ENCODE results near the gene CXCR1. TPM values are rescaled to one million over a fixed set of nuclear protein-coding genes. Genes with fewer than 3 reads are reported as not detected.

CXCR1 gene
- total RNA-seq, 1 donor from 2014 or later = 2.9 TPM

Other genes starting within 250 kb of the CXCR1 start
- 255 TPM for gene TNS1, start 164.0 kb downstream of the CXCR1 start, total RNA-seq (ENCODE audit: insufficient read depth, low replicate concordance)
- 13.7 TPM for gene RUFY4, start 97.7 kb downstream of the CXCR1 start, total RNA-seq (ENCODE audit: insufficient read depth, low replicate concordance)
- gene CXCR2, start 40.9 kb downstream of the CXCR1 start, total RNA-seq (ENCODE audit: insufficient read depth, low replicate concordance) = 1.7 TPM
- gene ARPC2, start 50.2 kb upstream of the CXCR1 start, total RNA-seq (ENCODE audit: insufficient read depth, low replicate concordance) = 158 TPM
- gene GPBAR1, start 94.1 kb upstream of the CXCR1 start, total RNA-seq (ENCODE audit: insufficient read depth, low replicate concordance) = 2.4 TPM
- 74.4 TPM for gene AAMP, start 103.2 kb upstream of the CXCR1 start, total RNA-seq (ENCODE audit: insufficient read depth, low replicate concordance)
- 7.7 TPM for gene PNKD, start 103.6 kb upstream of the CXCR1 start, total RNA-seq (ENCODE audit: insufficient read depth, low replicate concordance)
- gene TMBIM1, start 125.5 kb upstream of the CXCR1 start, total RNA-seq (ENCODE audit: insufficient read depth, low replicate concordance) = 212 TPM
- gene CATIP, start 189.9 kb upstream of the CXCR1 start, total RNA-seq (ENCODE audit: insufficient read depth, low replicate concordance) = 2.4 TPM
- gene SLC11A1, start 215.3 kb upstream of the CXCR1 start, total RNA-seq (ENCODE audit: insufficient read depth, low replicate concordance) = 32.5 TPM
- gene CTDSP1, start 232.9 kb upstream of the CXCR1 start, total RNA-seq (ENCODE audit: insufficient read depth, low replicate concordance) = 74.2 TPM

All from umbilical cord (tissue), 1 donor.